C4-2B (cell line): ENCODE measurements around the gene PHLDB3.

Experiments used
- ZFX ChIP-seq: fragments of 450-650 bp; IDR thresholded peaks from 2 replicates; pipeline ENCODE4 v1.6.1; 2017
- TF ChIP-seq, protein P1 (sequence below): fragments of 450-650 bp; conservative IDR thresholded peaks from 2 replicates; pipeline ENCODE4 v1.5.1; 2017; ENCODE audit warnings: mild to moderate bottlenecking

DNA sequence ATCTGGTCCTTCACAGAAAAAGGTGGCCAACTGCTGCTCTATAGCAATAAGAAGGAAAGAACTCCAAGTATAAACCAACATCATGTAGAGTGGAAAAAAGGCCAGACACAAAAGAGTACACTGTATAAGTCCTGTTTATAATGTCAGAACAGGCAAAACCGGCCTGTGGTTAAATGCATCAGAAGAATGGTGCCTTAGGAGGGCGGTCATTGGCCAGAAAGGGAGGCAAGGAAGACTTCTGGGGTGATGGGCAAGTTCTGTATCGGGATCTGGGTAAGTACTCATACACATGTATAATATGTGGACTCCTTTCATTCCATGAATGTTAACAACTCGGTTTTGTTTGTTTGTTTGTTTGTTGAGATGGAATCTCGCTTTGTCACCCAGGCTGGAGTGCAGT, 18.4 kb upstream of the PHLDB3 start:
- TF ChIP-seq, protein P1, sequence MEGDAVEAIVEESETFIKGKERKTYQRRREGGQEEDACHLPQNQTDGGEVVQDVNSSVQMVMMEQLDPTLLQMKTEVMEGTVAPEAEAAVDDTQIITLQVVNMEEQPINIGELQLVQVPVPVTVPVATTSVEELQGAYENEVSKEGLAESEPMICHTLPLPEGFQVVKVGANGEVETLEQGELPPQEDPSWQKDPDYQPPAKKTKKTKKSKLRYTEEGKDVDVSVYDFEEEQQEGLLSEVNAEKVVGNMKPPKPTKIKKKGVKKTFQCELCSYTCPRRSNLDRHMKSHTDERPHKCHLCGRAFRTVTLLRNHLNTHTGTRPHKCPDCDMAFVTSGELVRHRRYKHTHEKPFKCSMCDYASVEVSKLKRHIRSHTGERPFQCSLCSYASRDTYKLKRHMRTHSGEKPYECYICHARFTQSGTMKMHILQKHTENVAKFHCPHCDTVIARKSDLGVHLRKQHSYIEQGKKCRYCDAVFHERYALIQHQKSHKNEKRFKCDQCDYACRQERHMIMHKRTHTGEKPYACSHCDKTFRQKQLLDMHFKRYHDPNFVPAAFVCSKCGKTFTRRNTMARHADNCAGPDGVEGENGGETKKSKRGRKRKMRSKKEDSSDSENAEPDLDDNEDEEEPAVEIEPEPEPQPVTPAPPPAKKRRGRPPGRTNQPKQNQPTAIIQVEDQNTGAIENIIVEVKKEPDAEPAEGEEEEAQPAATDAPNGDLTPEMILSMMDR: no peak
- no peak for TF ChIP-seq ZFX
